NCI-H2196 (cell line): ENCODE results near the gene ARFGEF3.

Experiments used
- DNase-seq: peaks from one replicate; lab custom pipeline; 2025; ENCODE audit not compliant: unreplicated experiment; lab: John Stamatoyannopoulos, UW

Gene ARFGEF3

GRCh38 chr6:138387577-138388368 is 226.0 kb downstream of the ARFGEF3 start:
- peak; percentile 49 for DNase-seq

- DNase-seq: no peak
These were observed 227.8 kb downstream of the ARFGEF3 start for GRCh38 chr6:138389551-138389950.
